ENCODE results near the gene GRIPAP1. TPM values are rescaled to one million over a fixed set of nuclear protein-coding genes. Genes with fewer than 3 reads are reported as not detected.

Gene GRIPAP1
- total RNA-seq, 4 donors from 2014 or later: 8.6 to 19.3 (median 10.1) TPM

GRCh38 chrX:48936429-48937053 is 65.5 kb downstream of the GRIPAP1 start:
- no peaks in the 10 kb centered on the region for H3K27me3 ChIP-seq
- peaks cover 0 to 12% of the 10 kb centered on the region in 2 donors for H3K36me3 ChIP-seq
- ATAC-seq (no peak), DNase-seq (no peak)
- intact Hi-C loops (cut with DNase I; ENCODE audit: low total_unique reads) (no loop called here), in situ Hi-C loops (cut with MboI; ENCODE audit: low sequenced_read_pairs in 4 of 4) (loop anchor here in 1 of 4 donors (25.0 kb wide), 1 partner anchor 299 kb away; no protein-coding TSS in a partner anchor)
- H3K27ac ChIP-seq: no peak overlapping the region
- no peak overlapping the region for H3K4me3 ChIP-seq
- no peaks in the 10 kb centered on the region for H3K9me3 ChIP-seq
- no peaks in the 10 kb centered on the region for H3K4me1 ChIP-seq
- no peak for TF ChIP-seq CTCF (IDR thresholded peaks at IDR 0.05 in 4 of 5, conservative IDR thresholded peaks at IDR 0.05 in 1 of 5)
- TF ChIP-seq POLR2A (IDR thresholded peaks at IDR 0.05): no peak

GRCh38 chrX:48935301-48935670 is 66.8 kb downstream of the GRIPAP1 start:
- no peak for DNase-seq
- H3K27ac ChIP-seq: no peak overlapping the region
- H3K36me3 ChIP-seq: peaks cover 0 to 18% of the 10 kb centered on the region in 2 donors
- TF ChIP-seq CTCF (IDR thresholded peaks at IDR 0.05 in 4 of 5, conservative IDR thresholded peaks at IDR 0.05 in 1 of 5) (no peak), POLR2A (IDR thresholded peaks at IDR 0.05) (no peak)
- no peaks in the 10 kb centered on the region for H3K4me1 ChIP-seq
- in situ Hi-C loops (cut with MboI; ENCODE audit: low sequenced_read_pairs in 4 of 4): loop anchor here in 1 of 4 donors (25.0 kb wide), 1 partner anchor 298 kb away; no protein-coding TSS in a partner anchor
- H3K4me3 ChIP-seq: no peak overlapping the region
- intact Hi-C loops (cut with DNase I; ENCODE audit: low total_unique reads): no loop called here
- no peak for ATAC-seq
- no peaks in the 10 kb centered on the region for H3K9me3 ChIP-seq
- no peaks in the 10 kb centered on the region for H3K27me3 ChIP-seq

GRCh38 chrX:48934581-48935300 is 67.3 kb downstream of the GRIPAP1 start:
- H3K27ac ChIP-seq: no peak overlapping the region
- DNase-seq (no peak), ATAC-seq (no peak)
- H3K36me3 ChIP-seq: peaks cover 0 to 23% of the 10 kb centered on the region in 2 donors
- TF ChIP-seq CTCF (IDR thresholded peaks at IDR 0.05 in 4 of 5, conservative IDR thresholded peaks at IDR 0.05 in 1 of 5) (no peak), POLR2A (IDR thresholded peaks at IDR 0.05) (no peak)
- no peaks in the 10 kb centered on the region for H3K27me3 ChIP-seq
- no peaks in the 10 kb centered on the region for H3K9me3 ChIP-seq
- H3K4me1 ChIP-seq: no peaks in the 10 kb centered on the region
- intact Hi-C loops (cut with DNase I; ENCODE audit: low total_unique reads) (no loop called here), in situ Hi-C loops (cut with MboI; ENCODE audit: low sequenced_read_pairs in 4 of 4) (loop anchor here in 1 of 4 donors (25.0 kb wide), 1 partner anchor 297 kb away; no protein-coding TSS in a partner anchor)
- no peak overlapping the region for H3K4me3 ChIP-seq

GRCh38 chrX:48933757-48934156 is 68.3 kb downstream of the GRIPAP1 start:
- H3K27ac ChIP-seq: no peak overlapping the region
- no peak for DNase-seq
- H3K36me3 ChIP-seq: peaks cover 0 to 26% of the 10 kb centered on the region in 2 donors
- no peaks in the 10 kb centered on the region for H3K4me1 ChIP-seq
- intact Hi-C loops (cut with DNase I; ENCODE audit: low total_unique reads): no loop called here
- TF ChIP-seq CTCF (IDR thresholded peaks at IDR 0.05 in 4 of 5, conservative IDR thresholded peaks at IDR 0.05 in 1 of 5): no peak
- no peak for TF ChIP-seq POLR2A (IDR thresholded peaks at IDR 0.05)
- no peak overlapping the region for H3K4me3 ChIP-seq
- no peaks in the 10 kb centered on the region for H3K9me3 ChIP-seq
- in situ Hi-C loops (cut with MboI; ENCODE audit: low sequenced_read_pairs in 4 of 4): loop anchor here in 1 of 4 donors (25.0 kb wide), 1 partner anchor 296 kb away; no protein-coding TSS in a partner anchor
- no peak for ATAC-seq
- no peaks in the 10 kb centered on the region for H3K27me3 ChIP-seq
